Measurements from ENCODE around the gene DBN1. TPM values are rescaled to one million over a fixed set of nuclear protein-coding genes. Genes with fewer than 3 reads are reported as not detected.
A peak's percentile ranks its signal among the peaks of the same experiment; 100 is the strongest.

Gene DBN1
- total RNA-seq, 1 donor from 2014 or later = 369 TPM

GRCh38 chr5:177467436-177467835 is 6.0 kb downstream of the DBN1 start:
- H3K27ac Mint-ChIP-seq = no peak overlapping the region
- H3K36me3 Mint-ChIP-seq = peaks cover 43% of the 10 kb centered on the region
- H3K27me3 Mint-ChIP-seq (ENCODE audit: low read depth) = no peaks in the 10 kb centered on the region
- no peak for TF ChIP-seq CTCF (IDR thresholded peaks at IDR 0.05; ENCODE audit: unreplicated experiment)
- H3K4me1 Mint-ChIP-seq = peaks cover 39% of the 10 kb centered on the region
- peaks cover 10% of the 10 kb centered on the region for H3K9me3 Mint-ChIP-seq
- H3K4me3 Mint-ChIP-seq = no peak overlapping the region
- DNase-seq (ENCODE audit: low spot score in 2 of 2, unreplicated experiment in 2 of 2) = no peak

GRCh38 chr5:177466861-177467260 is 6.6 kb downstream of the DBN1 start:
- H3K36me3 Mint-ChIP-seq = peaks cover 43% of the 10 kb centered on the region

GRCh38 chr5:177465044-177465443 is 8.4 kb downstream of the DBN1 start:
- H3K36me3 Mint-ChIP-seq = peaks cover 47% of the 10 kb centered on the region
- H3K27me3 Mint-ChIP-seq (ENCODE audit: low read depth) = no peaks in the 10 kb centered on the region
- H3K4me1 Mint-ChIP-seq = peaks cover 17% of the 10 kb centered on the region
- no peak for DNase-seq (ENCODE audit: low spot score in 2 of 2, unreplicated experiment in 2 of 2)
- no peak overlapping the region for H3K4me3 Mint-ChIP-seq
- TF ChIP-seq CTCF (IDR thresholded peaks at IDR 0.05; ENCODE audit: unreplicated experiment) = no peak
- H3K27ac Mint-ChIP-seq = no peak overlapping the region
- peaks cover 10% of the 10 kb centered on the region for H3K9me3 Mint-ChIP-seq

More at GRCh38 chr5:177466861-177467260, 6.6 kb downstream of the DBN1 start:
- Mint-ChIP-seq H3K4me3 (no peak overlapping the region), H3K27me3 (ENCODE audit: low read depth) (no peaks in the 10 kb centered on the region), H3K4me1 (peaks cover 34% of the 10 kb centered on the region), H3K9me3 (peaks cover 10% of the 10 kb centered on the region), H3K27ac (no peak overlapping the region)
- DNase-seq (ENCODE audit: low spot score in 2 of 2, unreplicated experiment in 2 of 2) = no peak
- no peak for TF ChIP-seq CTCF (IDR thresholded peaks at IDR 0.05; ENCODE audit: unreplicated experiment)

- H3K9me3 Mint-ChIP-seq = peaks cover 10% of the 10 kb centered on the region
- H3K36me3 Mint-ChIP-seq = peaks cover 43% of the 10 kb centered on the region
- peaks cover 3% of the 10 kb centered on the region for H3K4me1 Mint-ChIP-seq
- no peaks in the 10 kb centered on the region for H3K27me3 Mint-ChIP-seq (ENCODE audit: low read depth)
- DNase-seq (ENCODE audit: low spot score in 2 of 2, unreplicated experiment in 2 of 2) = no peak
- no peak for TF ChIP-seq CTCF (IDR thresholded peaks at IDR 0.05; ENCODE audit: unreplicated experiment)
- H3K4me3 Mint-ChIP-seq = no peak overlapping the region
- H3K27ac Mint-ChIP-seq = no peak overlapping the region
Measured at GRCh38 chr5:177462021-177462670, 11.3 kb downstream of the DBN1 start.

- H3K9me3 Mint-ChIP-seq = peaks cover under 1% of the 10 kb centered on the region
- peak overlapping the region; percentile 21 for H3K27ac Mint-ChIP-seq
- no peak for TF ChIP-seq CTCF (IDR thresholded peaks at IDR 0.05; ENCODE audit: unreplicated experiment)
- H3K36me3 Mint-ChIP-seq = peaks cover 21% of the 10 kb centered on the region
- no peaks in the 10 kb centered on the region for H3K27me3 Mint-ChIP-seq (ENCODE audit: low read depth)
- no peak overlapping the region for H3K4me3 Mint-ChIP-seq
- peaks cover 11% of the 10 kb centered on the region for H3K4me1 Mint-ChIP-seq
- no peak for DNase-seq (ENCODE audit: low spot score in 2 of 2, unreplicated experiment in 2 of 2)
Measured at GRCh38 chr5:177459819-177460628, 13.4 kb downstream of the DBN1 start.
